ENCODE data around the gene DLX4. TPM values are rescaled to one million over a fixed set of nuclear protein-coding genes. Genes with fewer than 3 reads are reported as not detected.

Gene DLX4
- total and polyA plus RNA-seq, 2 donors (not counting 1 experiment from before 2014, with no cell fraction given), result 0.17 to 0.88 TPM

- intact Hi-C loops (cut with micrococcal nuclease), result no loop called here
- H3K27me3 ChIP-seq (replicated peaks in 1 of 4; ENCODE audit: control extremely low read depth in 1 of 4, control insufficient read depth in 3 of 4, insufficient read depth in 4 of 4, low read length in 3 of 4), result peaks cover 0 to 32% (median 13%) of the 10 kb centered on the region in 4 experiments
- no peak overlapping the region for H3K27ac Mint-ChIP-seq
Observed at GRCh38 chr17:50023520-50023919, 54.5 kb downstream of the DLX4 start.

More at GRCh38 chr17:50023520-50023919, 54.5 kb downstream of the DLX4 start:
- Mint-ChIP-seq H3K4me1 (peaks cover 11% of the 10 kb centered on the region), H3K27me3 (peaks cover 37% of the 10 kb centered on the region), H3K4me3 (no peak overlapping the region), H3K9me3 (ENCODE audit: insufficient read depth) (no peaks in the 10 kb centered on the region)
- TF ChIP-seq EZH2 (IDR thresholded peaks at IDR 0.05; ENCODE audit: borderline replicate concordance, insufficient read depth, low read depth, low read length, poor library complexity, severe bottlenecking) (no peak), CTCF (IDR thresholded peaks at IDR 0.05) (no peak)
- ChIA-PET CTCF (no interaction called here), POLR2A (no interaction called here)
- Histone ChIP-seq H3K9me3 (ENCODE audit: control extremely low read depth in 1 of 3, control insufficient read depth in 2 of 3, insufficient read depth in 1 of 3, low read length in 2 of 3) (no peaks in the 10 kb centered on the region), H3K4me1 (ENCODE audit: control insufficient read depth in 2 of 2, insufficient read depth in 2 of 2, low read length in 2 of 2) (peaks cover 10 to 13% of the 10 kb centered on the region in 2 donors), H3K4me3 (ENCODE audit: control extremely low read depth in 1 of 5, extremely low read depth in 1 of 5, insufficient read depth in 1 of 5, low read depth in 2 of 5, low read length in 4 of 5) (no peak overlapping the region), H3K36me3 (replicated peaks in 1 of 2; ENCODE audit: control extremely low read depth in 1 of 2, control insufficient read depth in 1 of 2, extremely low read depth in 1 of 2, insufficient read depth in 2 of 2, low read length in 1 of 2) (no peaks in the 10 kb centered on the region), H3K79me2 (ENCODE audit: control insufficient read depth, insufficient read depth, low read length) (no peaks in the 10 kb centered on the region), H3K4me2 (replicated peaks; ENCODE audit: low read depth, low read length, poor library complexity, severe bottlenecking) (no peak overlapping the region), H3K9ac (ENCODE audit: low read length) (no peak overlapping the region), H2AFZ (ENCODE audit: insufficient read depth, low read depth, low read length, poor library complexity, severe bottlenecking) (no peak overlapping the region), H3K27ac (ENCODE audit: low read length in 2 of 2) (no peak overlapping the region), H4K20me1 (ENCODE audit: control insufficient read depth, insufficient read depth, low read length, poor library complexity, severe bottlenecking) (no peaks in the 10 kb centered on the region)
- no CpG with 5 or more reads among the region's 8 CpGs for WGBS (ENCODE audit: insufficient coverage)
- ATAC-seq (ENCODE audit: low read depth), result no peak
- no peak for DNase-seq

Small RNA genes lying within 50 kb of the gene (small RNA-seq; reads per million reads assigned to genes)
- gene RNU6-1313P (ENCODE audit: insufficient read length, low read depth, low replicate concordance), result not detected

Other genes starting within 250 kb of the DLX4 start
- 93.3 and 93.4 TPM in 2 replicates for gene FAM117A, start 205.1 kb upstream of the DLX4 start, total RNA-seq
- 105 and 162 TPM in 2 replicates for gene FAM117A, start 205.1 kb upstream of the DLX4 start, polyA plus RNA-seq
- 124 and 127 TPM in 2 replicates for gene KAT7, start 180.5 kb upstream of the DLX4 start, total RNA-seq
- 16.7 and 35.7 TPM in 2 replicates for gene KAT7, start 180.5 kb upstream of the DLX4 start, polyA plus RNA-seq
- not detected in 2 replicates for gene TAC4, start 121.1 kb upstream of the DLX4 start, total RNA-seq
- gene TAC4, start 121.1 kb upstream of the DLX4 start, polyA plus RNA-seq, result not detected in 2 replicates
- gene DLX3, start 26.0 kb downstream of the DLX4 start, total RNA-seq, result not detected in 2 replicates
- gene DLX3, start 26.0 kb downstream of the DLX4 start, polyA plus RNA-seq, result not detected in 2 replicates
- gene ITGA3, start 86.9 kb downstream of the DLX4 start, total RNA-seq, result 11.9 and 13.0 TPM in 2 replicates
- 4.7 and 13.3 TPM in 2 replicates for gene ITGA3, start 86.9 kb downstream of the DLX4 start, polyA plus RNA-seq
- 35.2 and 36.7 TPM in 2 replicates for gene PDK2, start 126.2 kb downstream of the DLX4 start, total RNA-seq
- gene PDK2, start 126.2 kb downstream of the DLX4 start, polyA plus RNA-seq, result 62.8 and 73.2 TPM in 2 replicates
- gene SAMD14, start 161.0 kb downstream of the DLX4 start, total RNA-seq, result 0.78 and 0.89 TPM in 2 replicates
- 0.06 and 0.13 TPM in 2 replicates for gene SAMD14, start 161.0 kb downstream of the DLX4 start, polyA plus RNA-seq
- 217 and 220 TPM in 2 replicates for gene PPP1R9B, start 181.5 kb downstream of the DLX4 start, total RNA-seq
- gene PPP1R9B, start 181.5 kb downstream of the DLX4 start, polyA plus RNA-seq, result 80.7 and 123 TPM in 2 replicates
- gene SGCA, start 196.8 kb downstream of the DLX4 start, total RNA-seq, result 3.8 and 4.4 TPM in 2 replicates
- 4.5 and 6.0 TPM in 2 replicates for gene SGCA, start 196.8 kb downstream of the DLX4 start, polyA plus RNA-seq
- 9.1 and 11.6 TPM in 2 replicates for gene COL1A1, start 232.4 kb downstream of the DLX4 start, total RNA-seq
- 0.66 and 8.4 TPM in 2 replicates for gene COL1A1, start 232.4 kb downstream of the DLX4 start, polyA plus RNA-seq